Astrocyte (in vitro differentiated cells and primary cell): Measurements from ENCODE around the gene JMJD8.

Experiments used
- CTCF ChIP-seq: IDR thresholded peaks from 2 replicates; pipeline ENCODE4 v1.5.1; 2011; ENCODE audit warnings: low read depth, mild to moderate bottlenecking, inconsistent platforms, low read length, moderate library complexity; ENCODE audit not compliant: insufficient read depth
- EZH2 ChIP-seq: IDR thresholded peaks from 2 replicates; pipeline ENCODE4 v1.6.1; 2012; ENCODE audit warnings: mild to moderate bottlenecking, low read length, inconsistent platforms; ENCODE audit not compliant: insufficient read depth

DNA sequence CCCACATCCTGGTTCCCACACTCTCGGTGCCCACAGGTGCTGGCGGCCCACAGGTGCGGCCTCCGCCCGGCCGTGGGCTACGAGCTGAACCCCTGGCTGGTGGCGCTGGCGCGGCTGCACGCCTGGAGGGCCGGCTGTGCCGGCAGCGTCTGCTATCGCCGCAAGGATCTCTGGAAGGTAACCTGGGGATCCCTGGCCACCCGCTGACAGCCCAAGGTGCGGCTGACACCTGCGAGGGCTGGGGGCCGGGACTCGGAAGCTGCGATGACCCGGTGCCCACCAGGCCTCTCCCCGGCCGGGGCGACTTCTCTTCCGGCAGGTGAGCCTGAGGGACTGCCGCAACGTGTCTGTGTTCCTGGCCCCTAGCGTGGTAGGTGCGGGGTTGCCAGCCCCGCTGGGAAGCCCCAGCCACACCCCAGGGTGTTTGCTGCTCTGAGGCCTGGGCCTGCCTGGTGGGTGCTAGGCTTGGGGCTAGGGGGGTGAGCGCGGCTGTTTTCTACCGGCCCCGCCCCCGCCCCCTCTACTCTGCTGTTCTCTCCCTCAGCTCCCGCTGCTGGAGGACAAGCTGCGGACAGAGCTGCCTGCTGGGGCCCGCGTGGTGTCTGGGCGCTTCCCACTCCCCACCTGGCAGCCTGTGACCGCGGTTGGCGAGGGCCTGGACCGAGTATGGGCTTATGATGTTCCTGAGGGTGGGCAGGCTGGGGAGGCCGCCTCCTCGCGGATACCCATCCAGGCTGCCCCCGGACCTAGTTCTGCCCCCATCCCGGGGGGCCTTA lies 37.8 kb upstream of the JMJD8 start:
- TF ChIP-seq CTCF = no peak
- no peak for TF ChIP-seq EZH2
